Endometrial microvascular endothelial cells (primary cell): Measurements from ENCODE around the gene CDT1. TPM values are rescaled to one million over a fixed set of nuclear protein-coding genes. Genes with fewer than 3 reads are reported as not detected.
"Not testable (repeated sequence)": the region's sequence is repeated elsewhere in the genome, so short reads cannot be mapped to it uniquely, and the experiment has no call there.

ENCODE experiments used
- in situ Hi-C: cut with HindIII; loops from 2 replicates; pipeline ENCODE4 v1.10.0; 2017; ENCODE audit warnings: low sequenced_read_pairs, low pct_unique_long_range_greater_than_20kb; ENCODE audit errors: inconsistent ontology term
- total RNA-seq: library from RNA; depleted of rRNA; stranded (reverse); fragments of >200 nt; gene quantifications from one replicate; pipeline ENCODE4 v1.2.3, GENCODE V29; 2015; ENCODE audit errors: inconsistent ontology term

The CDT1 gene
- total RNA-seq, 1 donor from 2014 or later: 21.5 TPM

- in situ Hi-C loops: no loop called here
These were observed 9.1 kb downstream of the CDT1 start for GRCh38 chr16:88812513-88813268.

- in situ Hi-C loops: no loop called here
These were observed 9.9 kb downstream of the CDT1 start for GRCh38 chr16:88813269-88814143.

GRCh38 chr16:88814144-88814502, 10.5 kb downstream of the CDT1 start:
- in situ Hi-C loops: no loop called here

DNA sequence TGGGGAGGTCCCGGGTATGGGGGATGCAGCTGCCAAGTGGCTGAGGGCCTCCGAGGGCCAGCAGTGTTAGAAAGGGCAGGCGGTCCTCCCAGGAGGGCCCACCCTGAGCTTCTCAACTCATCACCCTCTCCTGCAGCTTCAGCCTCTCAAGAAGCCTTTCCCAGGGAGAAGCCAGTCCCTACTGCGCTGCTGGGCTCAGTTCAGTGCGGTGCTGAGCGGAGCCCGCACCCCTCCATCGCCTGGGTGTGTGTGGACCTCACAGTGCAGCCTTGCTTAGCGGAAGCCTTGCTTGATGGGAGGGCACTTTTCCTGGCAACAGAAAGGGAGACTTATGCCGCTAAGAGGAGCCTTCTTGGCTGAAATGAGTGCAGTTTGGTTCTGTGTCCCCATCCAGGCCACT, 11.6 kb downstream of the CDT1 start:
- in situ Hi-C loops: no loop called here

DNA sequence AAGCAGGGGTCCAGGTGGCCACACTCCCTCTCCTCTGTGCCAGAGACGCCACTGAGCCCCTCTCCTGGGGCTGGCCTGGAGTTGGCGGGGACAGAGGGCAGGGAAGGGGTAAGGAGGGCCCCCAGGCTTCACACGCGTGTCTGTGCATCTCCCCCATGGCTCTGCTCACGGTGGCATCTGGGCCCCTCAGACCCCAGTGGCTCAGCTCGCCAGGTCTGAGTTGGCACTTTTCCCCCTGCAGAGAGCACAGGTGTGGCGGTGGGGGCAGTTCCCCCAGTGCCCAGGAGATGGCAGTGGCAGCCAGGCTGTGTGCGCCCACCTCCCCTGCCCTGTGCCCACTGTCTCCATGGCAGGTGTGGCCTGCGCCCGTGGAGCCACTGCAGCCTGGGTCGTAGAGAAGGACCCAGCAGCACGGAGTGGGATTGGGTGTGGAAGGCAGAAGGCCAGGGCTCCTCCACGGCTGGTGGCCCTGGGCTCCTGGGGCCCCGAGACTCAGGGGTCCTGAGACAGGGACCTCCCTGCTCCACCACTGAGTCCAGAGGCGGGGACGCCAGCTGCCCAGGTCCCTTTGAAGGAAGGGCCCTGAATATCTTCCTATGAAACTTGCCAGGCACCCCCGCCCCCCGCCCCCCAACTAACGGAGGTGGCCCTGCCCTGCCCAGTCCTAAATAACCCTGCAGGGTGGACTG, 12.5 kb downstream of the CDT1 start:
- in situ Hi-C loops: no loop called here

- in situ Hi-C loops: no loop called here
These were observed 13.3 kb downstream of the CDT1 start for GRCh38 chr16:88816736-88817535.

- in situ Hi-C loops: no loop called here
These were observed 14.4 kb downstream of the CDT1 start for GRCh38 chr16:88817785-88818574.

- in situ Hi-C loops: no loop called here
These were observed 14.9 kb downstream of the CDT1 start for GRCh38 chr16:88818575-88818874.

DNA sequence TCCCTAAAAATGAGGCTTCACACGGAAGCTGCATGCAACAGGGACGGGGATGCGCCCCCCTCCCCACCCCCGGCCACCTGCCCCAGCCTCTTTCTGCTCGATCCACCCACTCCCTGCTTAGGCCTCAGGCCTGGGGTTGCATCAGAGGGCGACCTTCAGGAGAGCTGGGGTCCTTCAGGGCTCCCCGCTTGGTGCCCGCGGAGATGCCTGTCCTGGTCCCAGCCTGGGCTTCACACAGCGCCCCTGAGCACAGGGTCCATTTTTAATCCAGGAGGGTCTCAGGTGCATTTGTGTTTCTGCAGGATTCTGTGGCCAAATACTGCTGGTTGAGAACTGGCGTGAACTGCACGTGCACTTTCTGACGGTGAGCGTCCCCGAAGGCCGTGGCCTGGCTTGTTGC, 15.5 kb downstream of the CDT1 start:
- in situ Hi-C loops: no loop called here

GRCh38 chr16:88820385-88821025, 16.9 kb downstream of the CDT1 start:
- in situ Hi-C loops: no loop called here

DNA sequence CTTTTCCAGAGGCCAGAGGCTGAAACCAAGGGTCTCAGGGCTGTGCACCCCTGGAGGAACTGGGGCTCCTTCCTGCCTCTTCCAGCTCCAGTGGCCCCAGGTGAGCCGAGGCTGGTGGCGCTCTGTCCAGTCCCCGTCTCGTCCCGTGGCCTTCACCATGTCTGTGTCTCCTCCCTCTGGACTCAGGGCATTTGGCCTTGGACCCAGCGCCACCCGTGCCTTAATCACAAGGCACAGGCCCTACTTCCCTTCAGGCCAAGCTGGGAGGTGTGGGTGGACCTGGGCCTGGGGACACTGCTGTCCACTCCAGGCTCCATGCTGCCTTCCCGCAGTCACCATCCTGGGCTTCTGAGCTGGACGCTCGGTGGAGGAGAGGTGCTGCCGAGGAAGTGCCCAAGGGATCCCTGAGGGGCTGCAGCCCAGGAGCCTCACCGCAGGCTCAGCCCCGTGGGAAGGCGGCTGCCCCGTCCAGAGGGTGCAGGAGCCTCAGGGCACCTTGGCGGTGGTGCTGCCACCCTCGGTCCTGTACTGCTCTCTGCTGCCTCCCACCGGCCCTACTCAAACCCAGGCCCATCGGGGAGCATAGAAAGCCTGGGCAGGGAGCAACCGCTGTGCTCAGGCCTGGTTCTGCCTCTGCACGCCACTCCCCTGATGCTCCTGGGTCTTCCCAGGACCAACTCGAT, 17.7 kb downstream of the CDT1 start:
- in situ Hi-C loops: no loop called here

- in situ Hi-C loops: no loop called here
These were observed 18.9 kb downstream of the CDT1 start for GRCh38 chr16:88822281-88823040.

DNA sequence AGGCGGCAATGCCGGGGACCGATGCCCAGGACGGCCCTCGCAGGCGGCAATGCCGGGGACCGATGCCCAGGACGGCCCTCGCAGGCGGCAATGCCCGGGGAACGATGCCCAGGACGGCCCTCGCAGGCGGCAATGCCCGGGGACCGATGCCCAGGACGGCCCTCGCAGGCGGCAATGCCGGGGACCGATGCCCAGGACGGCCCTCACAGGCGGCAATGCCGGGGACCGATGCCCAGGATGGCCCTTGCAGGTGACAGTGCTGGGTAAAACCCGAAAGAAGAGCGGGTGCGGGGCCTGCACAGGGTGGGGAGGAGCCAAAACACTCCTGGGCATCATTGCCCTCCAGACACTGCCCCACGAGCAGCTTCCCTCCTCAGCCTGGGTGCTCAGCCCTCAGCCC, 20.1 kb downstream of the CDT1 start:
- in situ Hi-C loops: not testable (repeated sequence)

DNA sequence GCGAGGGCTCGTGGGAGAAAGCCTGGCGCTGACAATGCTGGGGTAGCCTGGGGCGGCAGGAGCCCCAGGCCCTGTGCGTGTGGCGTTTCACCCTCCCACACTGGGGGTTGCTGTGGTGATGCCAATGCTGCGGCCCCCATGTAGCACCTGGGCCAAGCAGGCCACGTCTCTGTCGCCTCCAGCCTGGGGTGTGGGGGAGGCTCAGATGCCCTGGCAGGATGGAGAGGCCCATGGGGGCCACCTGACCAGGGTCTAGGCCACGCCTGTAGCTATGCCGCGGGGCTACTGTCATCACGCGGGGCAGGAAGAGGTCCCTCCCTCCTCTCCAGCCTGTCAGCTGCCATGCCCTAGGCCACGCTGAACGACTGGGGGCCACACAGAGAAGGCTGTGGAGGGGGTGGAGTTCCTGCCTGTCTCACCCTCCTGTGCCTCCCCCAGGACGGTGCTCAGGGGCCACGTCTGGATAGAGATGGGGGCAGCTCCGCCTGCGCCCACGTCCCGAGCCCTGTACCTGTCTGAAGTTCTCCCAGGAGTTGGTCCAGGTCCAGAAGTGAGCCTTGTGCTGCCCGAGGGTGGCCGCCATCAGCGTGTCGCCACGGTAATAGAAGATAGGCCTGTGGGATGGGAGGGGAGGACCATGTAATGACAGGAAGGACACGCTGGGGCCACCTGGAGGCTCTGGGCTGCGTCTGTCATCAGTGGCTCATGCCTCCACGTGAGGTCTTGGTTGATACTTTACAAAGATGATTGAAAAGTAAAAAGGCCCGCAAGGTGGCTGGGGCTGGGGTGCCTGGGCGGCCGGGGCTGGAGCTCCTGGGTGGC, 20.9 kb downstream of the CDT1 start:
- in situ Hi-C loops: no loop called here

GRCh38 chr16:88825146-88825545, 21.6 kb downstream of the CDT1 start:
- in situ Hi-C loops: no loop called here
